GM19043 (cell line): ENCODE data around the gene LPCAT2.

Source experiments
- ATAC-seq: cut with Tn5 transposase; IDR thresholded peaks from one replicate; pipeline ENCODE4 v1.9.1; 2021; ENCODE audit warnings: low read depth; ENCODE audit not compliant: unreplicated experiment

The LPCAT2 gene

GRCh38 chr16:55508941-55509931 lies at the start of gene LPCAT2:
LPCAT2 (plus strand) TSS chr16:55509072; CDS start chr16:55509182, 110 bp downstream.
- ATAC-seq: no peak

- ATAC-seq: no peak
These were observed 46.6 kb upstream of the LPCAT2 start for GRCh38 chr16:55462241-55462640.

GRCh38 chr16:55464375-55464774 lies 44.5 kb upstream of the LPCAT2 start:
- no peak for ATAC-seq

GRCh38 chr16:55465077-55465896 lies 43.6 kb upstream of the LPCAT2 start:
- peak; percentile 97 for ATAC-seq

GRCh38 chr16:55466209-55466608 lies 42.7 kb upstream of the LPCAT2 start:
- ATAC-seq: no peak

- no peak for ATAC-seq
These were observed 41.0 kb upstream of the LPCAT2 start for GRCh38 chr16:55467898-55468297.

- ATAC-seq: no peak
These were observed 40.4 kb upstream of the LPCAT2 start for GRCh38 chr16:55468352-55468990.

GRCh38 chr16:55469821-55470532 lies 38.9 kb upstream of the LPCAT2 start:
- ATAC-seq: no peak

GRCh38 chr16:55470533-55471371 lies 38.1 kb upstream of the LPCAT2 start:
- no peak for ATAC-seq

GRCh38 chr16:55471448-55472097 lies 37.3 kb upstream of the LPCAT2 start:
- ATAC-seq: peak; percentile 63

- ATAC-seq: no peak
These were observed 35.3 kb upstream of the LPCAT2 start for GRCh38 chr16:55473587-55473986.

GRCh38 chr16:55474821-55475220 lies 34.1 kb upstream of the LPCAT2 start:
- no peak for ATAC-seq

GRCh38 chr16:55475919-55476318 lies 33.0 kb upstream of the LPCAT2 start:
- no peak for ATAC-seq

GRCh38 chr16:55476625-55477533 lies 32.0 kb upstream of the LPCAT2 start:
- ATAC-seq: no peak

- ATAC-seq: no peak
These were observed 31.1 kb upstream of the LPCAT2 start for GRCh38 chr16:55477736-55478135.

- no peak for ATAC-seq
These were observed 29.9 kb upstream of the LPCAT2 start, which contains the start of gene MMP2 for GRCh38 chr16:55478827-55479429. MMP2 (plus strand) TSS chr16:55479198; CDS start chr16:55479480, 282 bp downstream.

- no peak for ATAC-seq
These were observed 29.3 kb upstream of the LPCAT2 start for GRCh38 chr16:55479430-55480140.
